Measurements from ENCODE around the gene GRK1. TPM values are rescaled to one million over a fixed set of nuclear protein-coding genes. Genes with fewer than 3 reads are reported as not detected.
A peak's percentile ranks its signal among the peaks of the same experiment; 100 is the strongest.

The GRK1 gene
- total RNA-seq, 3 donors from 2014 or later, result not detected

GRCh38 chr13:113763961-113764792 lies 97.2 kb downstream of the GRK1 start:
- TF ChIP-seq POLR2AphosphoS5 (IDR thresholded peaks at IDR 0.05), result no peak
- no peak for TF ChIP-seq POLR2A (IDR thresholded peaks at IDR 0.05)
- H3K4me3 ChIP-seq, result no peak overlapping the region
- peaks cover 0 to 14% of the 10 kb centered on the region in 2 donors for H3K27me3 ChIP-seq
- H3K9me3 ChIP-seq, result no peaks in the 10 kb centered on the region
- intact Hi-C loops (cut with DNase I; ENCODE audit: low total_unique reads), result no loop called here
- H3K4me1 ChIP-seq, result no peaks in the 10 kb centered on the region
- H3K27ac ChIP-seq, result no peak overlapping the region
- no peaks in the 10 kb centered on the region for H3K36me3 ChIP-seq
- peak in 1 of 2 donors; percentile 45 for DNase-seq (ENCODE audit: low spot score in 2 of 2)

- H3K9me3 ChIP-seq, result no peaks in the 10 kb centered on the region
- H3K4me3 ChIP-seq, result no peak overlapping the region
- peaks cover 0 to 14% of the 10 kb centered on the region in 2 donors for H3K27me3 ChIP-seq
- DNase-seq (ENCODE audit: low spot score in 2 of 2), result peak in 1 of 2 donors; percentile 25
- H3K4me1 ChIP-seq, result no peaks in the 10 kb centered on the region
- no peaks in the 10 kb centered on the region for H3K36me3 ChIP-seq
- H3K27ac ChIP-seq, result no peak overlapping the region
- TF ChIP-seq CTCF (IDR thresholded peaks at IDR 0.05), result no peak
- no peak for TF ChIP-seq POLR2A (IDR thresholded peaks at IDR 0.05)
- no peak for TF ChIP-seq POLR2AphosphoS5 (IDR thresholded peaks at IDR 0.05)
- intact Hi-C loops (cut with DNase I; ENCODE audit: low total_unique reads), result no loop called here
Observed at GRCh38 chr13:113764793-113765563, 98.0 kb downstream of the GRK1 start.

- Histone ChIP-seq H3K4me1 (no peaks in the 10 kb centered on the region), H3K27ac (no peak overlapping the region), H3K27me3 (peaks cover 0 to 12% of the 10 kb centered on the region in 2 donors), H3K9me3 (no peaks in the 10 kb centered on the region), H3K4me3 (no peak overlapping the region), H3K36me3 (no peaks in the 10 kb centered on the region)
- DNase-seq (ENCODE audit: low spot score in 2 of 2), result no peak
- TF ChIP-seq CTCF (IDR thresholded peaks at IDR 0.05) (no peak), POLR2A (IDR thresholded peaks at IDR 0.05) (no peak), POLR2AphosphoS5 (IDR thresholded peaks at IDR 0.05) (no peak)
- intact Hi-C loops (cut with DNase I; ENCODE audit: low total_unique reads), result no loop called here
Observed at GRCh38 chr13:113765564-113765910, 98.5 kb downstream of the GRK1 start.

GRCh38 chr13:113766035-113766800 lies 99.2 kb downstream of the GRK1 start:
- Histone ChIP-seq H3K27me3 (peaks cover 0 to 5% of the 10 kb centered on the region in 2 donors), H3K27ac (no peak overlapping the region), H3K4me3 (no peak overlapping the region), H3K36me3 (no peaks in the 10 kb centered on the region), H3K9me3 (no peaks in the 10 kb centered on the region), H3K4me1 (no peaks in the 10 kb centered on the region)
- no peak for DNase-seq (ENCODE audit: low spot score in 2 of 2)
- TF ChIP-seq POLR2AphosphoS5 (IDR thresholded peaks at IDR 0.05) (no peak), CTCF (IDR thresholded peaks at IDR 0.05) (no peak), POLR2A (IDR thresholded peaks at IDR 0.05) (no peak)
- intact Hi-C loops (cut with DNase I; ENCODE audit: low total_unique reads), result no loop called here

GRCh38 chr13:113767366-113767765 lies 100.3 kb downstream of the GRK1 start:
- Histone ChIP-seq H3K4me3 (no peak overlapping the region), H3K27ac (no peak overlapping the region), H3K36me3 (no peaks in the 10 kb centered on the region), H3K9me3 (no peaks in the 10 kb centered on the region), H3K27me3 (no peaks in the 10 kb centered on the region), H3K4me1 (no peaks in the 10 kb centered on the region)
- no peak for DNase-seq (ENCODE audit: low spot score in 2 of 2)
- intact Hi-C loops (cut with DNase I; ENCODE audit: low total_unique reads), result no loop called here
- TF ChIP-seq POLR2A (IDR thresholded peaks at IDR 0.05) (no peak), CTCF (IDR thresholded peaks at IDR 0.05) (no peak), POLR2AphosphoS5 (IDR thresholded peaks at IDR 0.05) (no peak)

All from breast epithelium (tissue), 4 donors.